ENCODE data around the gene VWA5B2. TPM values are rescaled to one million over a fixed set of nuclear protein-coding genes. Genes with fewer than 3 reads are reported as not detected.

The VWA5B2 gene
- total and polyA plus RNA-seq, 7 donors, result 0.23 to 1.0 (median 0.60) TPM; not detected in 2

- peak overlapping the region; percentile 71 to 98 (median 96) for H3K4me3 ChIP-seq
- DNase-seq, result peak; percentile 100
- H3K27me3 ChIP-seq, result no peaks in the 10 kb centered on the region
- H3K27ac ChIP-seq, result peak overlapping the region; percentile 87 to 90 (median 88)
- WGBS, 2 donors, result 3 to 4% methylated on average over 55 of the region's 55 CpGs
- intact Hi-C loops (cut with DNase I), result loop anchor here (1.0 to 5.0 kb wide), 5 partner anchors 10 to 168 kb away; partner anchors contain the start of genes ABCC5, ALG3, EEF1AKMT4 and EIF2B5
- TF ChIP-seq CTCF (IDR thresholded peaks at IDR 0.05), result no peak
- TF ChIP-seq POLR2AphosphoS5 (IDR thresholded peaks at IDR 0.05), result no peak
- TF ChIP-seq EP300 (IDR thresholded peaks at IDR 0.05), result peak in 1 of 4 donors; percentile 48
- no peak for TF ChIP-seq POLR2A (IDR thresholded peaks at IDR 0.05)
- peaks cover 0 to 38% (median 29%) of the 10 kb centered on the region in 4 donors for H3K4me1 ChIP-seq
- peaks cover 40 to 76% (median 63%) of the 10 kb centered on the region in 4 donors for H3K36me3 ChIP-seq
- no peaks in the 10 kb centered on the region for H3K9me3 ChIP-seq
These were observed 43.8 kb upstream of the VWA5B2 start for GRCh38 chr3:184185461-184186183.

DNA sequence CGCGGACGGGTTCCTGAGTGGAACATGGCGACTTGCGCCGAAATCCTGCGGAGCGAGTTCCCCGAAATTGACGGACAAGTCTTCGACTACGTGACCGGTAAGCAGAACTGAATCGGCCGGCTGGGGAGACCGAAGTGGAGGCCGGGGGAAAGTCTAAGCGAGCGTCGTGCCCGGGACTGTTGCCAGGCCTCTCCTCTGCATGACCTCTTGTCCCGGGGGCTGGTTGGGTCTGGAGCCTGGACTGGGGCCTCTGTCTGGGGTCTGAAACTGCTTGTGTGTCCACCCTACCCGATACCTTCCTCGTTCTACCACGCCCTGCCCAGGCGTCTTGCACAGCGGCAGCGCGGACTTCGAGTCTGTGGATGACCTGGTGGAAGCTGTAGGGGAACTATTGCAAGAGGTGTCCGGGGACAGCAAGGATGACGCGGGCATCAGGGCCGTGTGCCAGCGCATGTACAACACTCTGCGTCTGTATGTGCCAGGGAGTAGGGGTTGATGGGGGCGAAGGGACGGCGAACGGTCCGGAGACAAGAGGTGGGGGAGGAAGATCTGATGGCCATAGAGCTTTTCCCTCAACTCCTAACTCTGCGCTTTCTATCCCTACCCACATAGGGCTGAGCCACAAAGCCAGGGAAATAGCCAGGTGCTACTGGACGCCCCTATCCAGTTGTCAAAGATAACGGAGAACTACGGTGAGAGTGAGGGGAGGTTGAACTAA lies 43.0 kb upstream of the VWA5B2 start, which contains the start of gene ABCF3:
TSS of gene ABCF3 (plus strand) at position 16 of the 718 bp plus-strand sequence. CDS start at position 25, 9 bp downstream.
- peak; percentile 90 to 98 (median 94) for TF ChIP-seq POLR2AphosphoS5 (IDR thresholded peaks at IDR 0.05)
- TF ChIP-seq POLR2A (IDR thresholded peaks at IDR 0.05), result peak; percentile 62 to 84
- no peak for TF ChIP-seq CTCF (IDR thresholded peaks at IDR 0.05)
- H3K36me3 ChIP-seq, result peaks cover 39 to 76% (median 63%) of the 10 kb centered on the region in 4 donors
- H3K4me3 ChIP-seq, result peak within 1 kb of the TSS; percentile 71 to 98 (median 96)
- peak within 1 kb of the TSS; percentile 87 to 90 (median 88) for H3K27ac ChIP-seq
- DNase-seq, result peak; percentile 81
- no peaks in the 10 kb centered on the region for H3K27me3 ChIP-seq
- peaks cover 0 to 37% (median 29%) of the 10 kb centered on the region in 4 donors for H3K4me1 ChIP-seq
- 0 to 1% methylated on average over 45 of the region's 45 CpGs for WGBS, 2 donors
- H3K9me3 ChIP-seq, result no peaks in the 10 kb centered on the region
- intact Hi-C loops (cut with DNase I), result loop anchor here (2.0 to 5.0 kb wide), 4 partner anchors 52 to 169 kb away; partner anchors contain the start of genes ABCC5, ALG3, EEF1AKMT4 and EIF2B5

- Histone ChIP-seq H3K27ac (peak overlapping the region; percentile 87 to 90 (median 88)), H3K27me3 (no peaks in the 10 kb centered on the region), H3K4me3 (peak overlapping the region; percentile 71 to 98 (median 96)), H3K36me3 (peaks cover 36 to 76% (median 63%) of the 10 kb centered on the region in 4 donors), H3K4me1 (peaks cover 0 to 37% (median 29%) of the 10 kb centered on the region in 4 donors), H3K9me3 (no peaks in the 10 kb centered on the region)
- WGBS, 2 donors, result 8 to 16% methylated on average over 3 of the region's 3 CpGs
- no peak for TF ChIP-seq CTCF (IDR thresholded peaks at IDR 0.05)
- TF ChIP-seq POLR2A (IDR thresholded peaks at IDR 0.05), result no peak
- no peak for TF ChIP-seq POLR2AphosphoS5 (IDR thresholded peaks at IDR 0.05)
- TF ChIP-seq EP300 (IDR thresholded peaks at IDR 0.05), result no peak
- DNase-seq, result no peak
- intact Hi-C loops (cut with DNase I), result loop anchor here (2.0 to 5.0 kb wide), 4 partner anchors 52 to 170 kb away; partner anchors contain the start of genes ABCC5, ALG3, EEF1AKMT4 and EIF2B5
These were observed 42.5 kb upstream of the VWA5B2 start for GRCh38 chr3:184186902-184187207.

- intact Hi-C loops (cut with DNase I), result loop anchor here (5.0 kb wide), 3 partner anchors 59 to 171 kb away; partner anchors contain the start of genes ABCC5, ALG3, EEF1AKMT4 and PSMD2
- Histone ChIP-seq H3K27me3 (no peaks in the 10 kb centered on the region), H3K4me3 (no peak overlapping the region), H3K36me3 (peaks cover 38 to 76% (median 63%) of the 10 kb centered on the region in 4 donors), H3K4me1 (peaks cover 0 to 37% (median 29%) of the 10 kb centered on the region in 4 donors), H3K9me3 (no peaks in the 10 kb centered on the region), H3K27ac (no peak overlapping the region)
- DNase-seq, result no peak
- TF ChIP-seq EP300 (IDR thresholded peaks at IDR 0.05) (no peak), POLR2A (IDR thresholded peaks at IDR 0.05) (no peak), CTCF (IDR thresholded peaks at IDR 0.05) (no peak)
- WGBS, 2 donors, result 94 to 95% methylated on average over 17 of the region's 17 CpGs
These were observed 41.3 kb upstream of the VWA5B2 start for GRCh38 chr3:184188080-184188479.
